Upper lobe of right lung (tissue), 1 donor: ENCODE measurements around the gene RPL19. TPM values are rescaled to one million over a fixed set of nuclear protein-coding genes. Genes with fewer than 3 reads are reported as not detected.

Experiments
- ATAC-seq: fragments of 200-7000 bp; cut with Tn5 transposase; one replicate; pipeline ENCODE4 v1.9.1; 2020; ENCODE audit warnings: mild to moderate bottlenecking, moderate library complexity
- DNase-seq: peaks from one replicate; pipeline ENCODE4 v3.0.0-alpha.2; 2020
- H3K27ac ChIP-seq: fragments of 200-600 bp; one replicate; pipeline ENCODE4 v1.8.0; 2022
- H3K27me3 ChIP-seq: fragments of 200-600 bp; one replicate; pipeline ENCODE4 v1.8.0; 2022; ENCODE audit warnings: mild to moderate bottlenecking
- H3K36me3 ChIP-seq: fragments of 200-600 bp; one replicate; pipeline ENCODE4 v1.8.0; 2022
- H3K4me1 ChIP-seq: fragments of 200-600 bp; one replicate; pipeline ENCODE4 v1.8.0; 2022
- H3K4me3 ChIP-seq: fragments of 200-600 bp; one replicate; pipeline ENCODE4 v1.8.0; 2022; ENCODE audit warnings: mild to moderate bottlenecking
- H3K9me3 ChIP-seq: fragments of 200-600 bp; one replicate; pipeline ENCODE4 v1.8.0; 2022
- intact Hi-C: fragments of 100-400 bp; cut with DNase I; formaldehyde crosslinking; loops from one replicate; pipeline ENCODE4 v1.11.0; 2022
- total RNA-seq: library from RNA; stranded (reverse); fragmentation: NEBNext Ultra II Directional; extraction: Animal tissue kit (Norgen Biotek cat#: 25700); gene quantifications from one replicate; pipeline ENCODE4 v1.2.1, GENCODE V29; 2021
- TF ChIP-seq, protein P1 (sequence below): fragments of 200-600 bp; IDR thresholded peaks from one replicate; pipeline ENCODE4 v1.8.0; 2022; ENCODE audit warnings: antibody characterized with exemption
- donor health status: DM: no; HTN: yes; CAD: no; lungs with severe emphysema.

The RPL19 gene
- total RNA-seq, 1 donor from 2014 or later: 1,449 TPM

DNA sequence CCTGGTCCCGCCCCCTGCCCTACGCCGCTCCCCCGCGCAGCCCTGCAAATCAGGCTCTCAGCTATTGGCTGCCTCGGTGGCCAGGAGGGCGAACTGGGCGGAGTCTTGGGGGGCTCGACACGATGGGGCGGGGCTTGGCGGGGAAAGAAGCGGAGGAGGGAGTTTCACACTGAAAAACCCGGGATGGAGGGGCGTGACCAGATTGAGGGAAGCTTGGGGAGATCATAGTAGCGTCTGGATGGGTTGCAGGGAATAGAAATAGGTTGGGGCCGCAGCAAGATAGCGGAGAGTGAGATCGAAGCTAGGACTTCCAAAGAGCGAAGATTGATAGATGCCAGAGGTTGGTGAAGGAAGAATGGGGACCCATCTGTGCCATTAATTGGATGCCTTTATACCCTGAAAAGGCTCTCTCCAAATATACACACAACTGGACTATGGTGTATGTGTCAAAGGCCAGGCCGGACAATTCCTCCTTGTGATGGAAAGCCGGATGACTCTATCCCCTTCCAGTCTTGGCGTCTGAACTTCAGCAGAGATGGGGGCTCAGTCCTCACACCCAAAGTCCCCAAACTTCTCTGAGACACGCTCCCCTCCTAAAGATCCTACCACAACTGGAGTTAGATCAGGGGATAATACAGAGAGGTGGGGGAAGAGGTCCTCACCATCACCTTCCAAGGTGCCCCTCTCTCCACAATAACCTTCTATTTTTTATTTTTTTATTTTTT, 26.0 kb downstream of the RPL19 start:
- DNase-seq: no peak
- peak overlapping the region; percentile 34 for H3K4me3 ChIP-seq
- no peaks in the 10 kb centered on the region for H3K9me3 ChIP-seq
- peaks cover 16% of the 10 kb centered on the region for H3K4me1 ChIP-seq
- peaks cover 69% of the 10 kb centered on the region for H3K27me3 ChIP-seq
- ATAC-seq: peak; percentile 16
- no peak overlapping the region for H3K27ac ChIP-seq
- no peaks in the 10 kb centered on the region for H3K36me3 ChIP-seq
- TF ChIP-seq, protein P1, sequence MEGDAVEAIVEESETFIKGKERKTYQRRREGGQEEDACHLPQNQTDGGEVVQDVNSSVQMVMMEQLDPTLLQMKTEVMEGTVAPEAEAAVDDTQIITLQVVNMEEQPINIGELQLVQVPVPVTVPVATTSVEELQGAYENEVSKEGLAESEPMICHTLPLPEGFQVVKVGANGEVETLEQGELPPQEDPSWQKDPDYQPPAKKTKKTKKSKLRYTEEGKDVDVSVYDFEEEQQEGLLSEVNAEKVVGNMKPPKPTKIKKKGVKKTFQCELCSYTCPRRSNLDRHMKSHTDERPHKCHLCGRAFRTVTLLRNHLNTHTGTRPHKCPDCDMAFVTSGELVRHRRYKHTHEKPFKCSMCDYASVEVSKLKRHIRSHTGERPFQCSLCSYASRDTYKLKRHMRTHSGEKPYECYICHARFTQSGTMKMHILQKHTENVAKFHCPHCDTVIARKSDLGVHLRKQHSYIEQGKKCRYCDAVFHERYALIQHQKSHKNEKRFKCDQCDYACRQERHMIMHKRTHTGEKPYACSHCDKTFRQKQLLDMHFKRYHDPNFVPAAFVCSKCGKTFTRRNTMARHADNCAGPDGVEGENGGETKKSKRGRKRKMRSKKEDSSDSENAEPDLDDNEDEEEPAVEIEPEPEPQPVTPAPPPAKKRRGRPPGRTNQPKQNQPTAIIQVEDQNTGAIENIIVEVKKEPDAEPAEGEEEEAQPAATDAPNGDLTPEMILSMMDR: no peak
- intact Hi-C loops: no loop called here

- H3K36me3 ChIP-seq: no peaks in the 10 kb centered on the region
- H3K4me3 ChIP-seq: no peak overlapping the region
- intact Hi-C loops: no loop called here
- H3K9me3 ChIP-seq: no peaks in the 10 kb centered on the region
- H3K27ac ChIP-seq: no peak overlapping the region
- DNase-seq: no peak
- TF ChIP-seq, protein P1: no peak
- H3K4me1 ChIP-seq: peaks cover 16% of the 10 kb centered on the region
- H3K27me3 ChIP-seq: peaks cover 83% of the 10 kb centered on the region
- ATAC-seq: no peak
Measured at GRCh38 chr17:39227364-39227919, 27.4 kb downstream of the RPL19 start.

DNA sequence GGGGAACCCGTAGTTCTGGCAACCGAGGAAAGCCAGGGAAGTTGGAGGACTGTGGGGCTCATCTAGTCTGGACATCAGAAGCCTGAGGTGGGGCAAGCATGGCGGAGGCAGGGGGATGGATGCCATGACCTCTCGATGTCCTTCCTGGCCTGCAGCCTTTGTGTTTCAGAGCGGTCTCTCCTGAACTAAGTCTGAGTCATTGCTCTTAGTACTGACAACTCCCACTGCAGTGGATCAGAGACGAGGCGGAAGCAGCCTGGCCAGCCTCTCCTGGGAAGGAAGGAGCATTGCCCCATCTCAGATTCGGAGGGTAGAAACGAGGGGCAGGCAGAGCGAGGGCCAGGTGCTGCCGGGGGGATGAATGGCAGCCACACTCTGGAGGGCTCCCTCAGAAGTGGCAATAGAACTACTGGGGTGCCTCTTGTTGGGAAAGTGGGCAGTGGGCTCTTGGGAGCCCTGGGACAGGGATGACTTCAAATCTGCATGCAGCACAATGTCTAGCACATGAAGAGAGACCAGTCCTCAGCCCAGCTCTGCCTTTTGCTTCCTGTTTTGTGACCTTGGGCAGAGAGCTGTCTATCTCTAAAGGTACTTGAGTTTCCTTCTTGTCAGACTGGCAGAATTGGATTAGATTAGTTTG, 29.3 kb downstream of the RPL19 start:
- DNase-seq (no peak), ATAC-seq (no peak)
- TF ChIP-seq, protein P1: no peak
- H3K4me3 ChIP-seq: no peak overlapping the region
- H3K4me1 ChIP-seq: peaks cover 16% of the 10 kb centered on the region
- intact Hi-C loops: no loop called here
- H3K27me3 ChIP-seq: peaks cover 72% of the 10 kb centered on the region
- H3K9me3 ChIP-seq: no peaks in the 10 kb centered on the region
- H3K36me3 ChIP-seq: no peaks in the 10 kb centered on the region
- no peak overlapping the region for H3K27ac ChIP-seq

- H3K4me1 ChIP-seq: peaks cover 9% of the 10 kb centered on the region
- peaks cover 63% of the 10 kb centered on the region for H3K27me3 ChIP-seq
- no peak for DNase-seq
- H3K9me3 ChIP-seq: no peaks in the 10 kb centered on the region
- H3K36me3 ChIP-seq: no peaks in the 10 kb centered on the region
- ATAC-seq: no peak
- no peak overlapping the region for H3K27ac ChIP-seq
- H3K4me3 ChIP-seq: no peak overlapping the region
- intact Hi-C loops: no loop called here
- TF ChIP-seq, protein P1: no peak
Measured at GRCh38 chr17:39230361-39230760, 30.3 kb downstream of the RPL19 start.

DNA sequence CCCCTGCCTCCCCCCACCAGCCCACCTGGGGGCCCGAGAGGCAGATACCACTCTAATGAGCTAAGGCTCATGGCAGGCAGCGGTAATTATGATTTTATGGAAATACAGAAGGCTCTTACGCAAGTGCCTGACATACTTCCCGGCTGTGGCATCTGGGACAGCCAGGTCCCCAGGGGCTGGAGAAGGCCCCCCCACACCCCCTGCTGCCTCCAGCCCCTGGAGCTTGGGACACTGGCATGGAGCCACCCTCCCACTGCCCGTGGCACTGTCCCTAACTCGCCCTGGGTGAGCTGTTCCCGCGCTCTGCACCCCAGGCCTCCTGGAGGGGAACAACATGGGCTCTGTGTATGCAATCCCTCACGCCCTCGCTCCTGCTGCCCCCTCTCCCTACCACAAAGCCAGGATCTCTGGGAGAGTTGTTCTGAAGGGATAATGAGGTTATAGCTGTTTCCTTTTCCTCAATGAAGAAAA, 31.0 kb downstream of the RPL19 start:
- Histone ChIP-seq H3K9me3 (no peaks in the 10 kb centered on the region), H3K27ac (no peak overlapping the region), H3K4me3 (no peak overlapping the region), H3K27me3 (peaks cover 55% of the 10 kb centered on the region), H3K4me1 (peaks cover 2% of the 10 kb centered on the region), H3K36me3 (no peaks in the 10 kb centered on the region)
- DNase-seq (no peak), ATAC-seq (peak; percentile 8)
- intact Hi-C loops: no loop called here
- TF ChIP-seq, protein P1: no peak
